ENCODE data around the gene SLC8A1.

GRCh38 chr2:40406485-40407289 is 45.2 kb downstream of the SLC8A1 start:
- TF ChIP-seq CTCF (conservative IDR thresholded peaks at IDR 0.05; ENCODE audit: low read depth, low read length) (no peak), EZH2 (IDR thresholded peaks at IDR 0.05; ENCODE audit: borderline replicate concordance, low read depth, low read length, poor library complexity, severe bottlenecking) (no peak)
